ENCODE data around the gene GRN. TPM values are rescaled to one million over a fixed set of nuclear protein-coding genes. Genes with fewer than 3 reads are reported as not detected.

The GRN gene
- total and polyA plus RNA-seq, 2 of the 13 experiments (the other 11 are each of a cell fraction or from before 2014, with no cell fraction given): 86.6 to 143 TPM

DNA sequence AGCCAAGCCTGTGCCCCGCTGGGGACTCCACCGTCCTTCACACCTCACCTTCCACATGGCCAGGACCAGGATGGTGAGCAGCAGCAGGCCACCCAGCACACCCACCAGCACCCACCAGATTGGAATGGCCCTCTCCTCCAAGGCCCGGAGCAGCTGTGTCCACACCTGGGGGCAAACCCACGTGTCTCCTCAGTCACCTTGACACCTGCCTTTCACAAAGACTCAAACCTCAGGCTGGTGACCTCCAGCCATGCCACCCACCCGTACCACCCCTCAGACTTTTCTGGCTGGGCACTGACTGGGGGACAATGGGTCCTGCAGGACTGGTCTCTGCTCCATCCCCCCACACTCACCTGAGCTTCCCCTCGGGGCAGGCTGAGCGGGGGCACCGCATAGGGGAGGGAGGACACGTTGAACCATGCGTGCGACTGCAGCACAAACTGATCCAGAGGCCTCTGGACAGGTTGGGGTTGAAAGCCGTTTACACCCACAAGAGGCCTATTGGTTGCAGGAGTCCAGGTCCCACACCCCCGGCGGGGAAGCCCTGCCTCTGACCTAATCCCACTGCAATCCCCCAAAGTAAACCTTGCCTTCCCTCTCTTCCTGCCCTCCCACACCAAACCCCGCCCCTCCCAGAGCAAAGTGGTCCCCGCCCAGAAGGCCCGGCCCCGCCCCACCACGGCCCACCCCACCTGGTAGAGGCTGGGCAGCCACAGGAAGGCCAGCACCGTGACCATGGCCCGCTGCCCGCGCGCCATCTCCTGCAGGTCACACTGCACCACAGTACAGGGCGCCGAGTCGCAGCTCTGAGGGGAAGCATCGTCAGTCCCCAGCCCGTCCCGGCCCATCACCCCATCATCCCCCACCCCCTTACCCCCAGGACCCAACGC lies 29.4 kb downstream of the GRN start (continued):
- TF ChIP-seq, protein P1, sequence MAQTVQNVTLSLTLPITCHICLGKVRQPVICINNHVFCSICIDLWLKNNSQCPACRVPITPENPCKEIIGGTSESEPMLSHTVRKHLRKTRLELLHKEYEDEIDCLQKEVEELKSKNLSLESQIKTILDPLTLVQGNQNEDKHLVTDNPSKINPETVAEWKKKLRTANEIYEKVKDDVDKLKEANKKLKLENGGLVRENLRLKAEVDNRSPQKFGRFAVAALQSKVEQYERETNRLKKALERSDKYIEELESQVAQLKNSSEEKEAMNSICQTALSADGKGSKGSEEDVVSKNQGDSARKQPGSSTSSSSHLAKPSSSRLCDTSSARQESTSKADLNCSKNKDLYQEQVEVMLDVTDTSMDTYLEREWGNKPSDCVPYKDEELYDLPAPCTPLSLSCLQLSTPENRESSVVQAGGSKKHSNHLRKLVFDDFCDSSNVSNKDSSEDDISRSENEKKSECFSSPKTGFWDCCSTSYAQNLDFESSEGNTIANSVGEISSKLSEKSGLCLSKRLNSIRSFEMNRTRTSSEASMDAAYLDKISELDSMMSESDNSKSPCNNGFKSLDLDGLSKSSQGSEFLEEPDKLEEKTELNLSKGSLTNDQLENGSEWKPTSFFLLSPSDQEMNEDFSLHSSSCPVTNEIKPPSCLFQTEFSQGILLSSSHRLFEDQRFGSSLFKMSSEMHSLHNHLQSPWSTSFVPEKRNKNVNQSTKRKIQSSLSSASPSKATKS (CRISPR knock-in tag; IDR thresholded peaks at IDR 0.05): no peak
- no peak for TF ChIP-seq ZNF496 (CRISPR knock-in tag; IDR thresholded peaks at IDR 0.05; ENCODE audit: insufficient replicate concordance)
- no peak for TF ChIP-seq PHF8 (CRISPR knock-in tag; IDR thresholded peaks at IDR 0.05)
- no peak for TF ChIP-seq CBX2 (IDR thresholded peaks at IDR 0.05; ENCODE audit: low read depth, low read length)
- no peak for TF ChIP-seq CBX2 (CRISPR knock-in tag; IDR thresholded peaks at IDR 0.05; ENCODE audit: low read depth)
- TF ChIP-seq MATR3 (CRISPR knock-in tag; IDR thresholded peaks at IDR 0.05): no peak
- TF ChIP-seq REXO4 (CRISPR knock-in tag; IDR thresholded peaks at IDR 0.05; ENCODE audit: borderline replicate concordance): no peak
- no peak for TF ChIP-seq SOX13 (IDR thresholded peaks at IDR 0.05)
- no peak for TF ChIP-seq SOX13 (CRISPR knock-in tag; conservative IDR thresholded peaks at IDR 0.05 in 1 of 2, IDR thresholded peaks at IDR 0.05 in 1 of 2)
- no peak for TF ChIP-seq ZNF282 (IDR thresholded peaks at IDR 0.05; ENCODE audit: partially characterized antibody)
- no peak for TF ChIP-seq ZNF781 (CRISPR knock-in tag; IDR thresholded peaks at IDR 0.05; ENCODE audit: borderline replicate concordance, not compliant biosample characterization)
- TF ChIP-seq SIX4 (CRISPR knock-in tag; IDR thresholded peaks at IDR 0.05): no peak
- TF ChIP-seq ETV6 (CRISPR knock-in tag; conservative IDR thresholded peaks at IDR 0.05): 0 out of 2 replicates have a peak, but pooled peaks have one; percentile 29
- no peak for TF ChIP-seq GFI1 (CRISPR knock-in tag; IDR thresholded peaks at IDR 0.05; ENCODE audit: borderline replicate concordance)
- TF ChIP-seq RFX5 (IDR thresholded peaks at IDR 0.05; ENCODE audit: low read depth, low read length): no peak
- TF ChIP-seq, protein P2, sequence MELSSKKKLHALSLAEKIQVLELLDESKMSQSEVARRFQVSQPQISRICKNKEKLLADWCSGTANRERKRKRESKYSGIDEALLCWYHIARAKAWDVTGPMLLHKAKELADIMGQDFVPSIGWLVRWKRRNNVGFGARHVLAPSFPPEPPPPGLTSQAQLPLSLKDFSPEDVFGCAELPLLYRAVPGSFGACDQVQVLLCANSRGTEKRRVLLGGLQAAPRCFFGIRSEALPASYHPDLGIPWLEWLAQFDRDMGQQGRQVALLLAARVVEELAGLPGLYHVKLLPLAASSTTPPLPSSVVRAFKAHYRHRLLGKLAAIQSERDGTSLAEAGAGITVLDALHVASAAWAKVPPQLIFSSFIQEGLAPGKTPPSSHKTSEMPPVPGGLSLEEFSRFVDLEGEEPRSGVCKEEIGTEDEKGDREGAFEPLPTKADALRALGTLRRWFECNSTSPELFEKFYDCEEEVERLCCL (CRISPR knock-in tag; IDR thresholded peaks at IDR 0.05; ENCODE audit: borderline replicate concordance): no peak
- no peak; the same call in 1 of the 2 replicates for TF ChIP-seq AHR (CRISPR knock-in tag; IDR thresholded peaks at IDR 0.05)
- TF ChIP-seq, protein P3, sequence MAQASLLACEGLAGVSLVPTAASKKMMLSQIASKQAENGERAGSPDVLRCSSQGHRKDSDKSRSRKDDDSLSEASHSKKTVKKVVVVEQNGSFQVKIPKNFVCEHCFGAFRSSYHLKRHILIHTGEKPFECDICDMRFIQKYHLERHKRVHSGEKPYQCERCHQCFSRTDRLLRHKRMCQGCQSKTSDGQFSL (CRISPR knock-in tag; IDR thresholded peaks at IDR 0.05): no peak
- no peak for TF ChIP-seq ATF1 (CRISPR knock-in tag; IDR thresholded peaks at IDR 0.05)
- TF ChIP-seq SP140L (CRISPR knock-in tag; IDR thresholded peaks at IDR 0.05; ENCODE audit: borderline replicate concordance): no peak
- TF ChIP-seq SMAD9 (CRISPR knock-in tag; IDR thresholded peaks at IDR 0.05): no peak
- TF ChIP-seq, protein P4, sequence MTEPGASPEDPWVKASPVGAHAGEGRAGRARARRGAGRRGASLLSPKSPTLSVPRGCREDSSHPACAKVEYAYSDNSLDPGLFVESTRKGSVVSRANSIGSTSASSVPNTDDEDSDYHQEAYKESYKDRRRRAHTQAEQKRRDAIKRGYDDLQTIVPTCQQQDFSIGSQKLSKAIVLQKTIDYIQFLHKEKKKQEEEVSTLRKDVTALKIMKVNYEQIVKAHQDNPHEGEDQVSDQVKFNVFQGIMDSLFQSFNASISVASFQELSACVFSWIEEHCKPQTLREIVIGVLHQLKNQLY (CRISPR knock-in tag; IDR thresholded peaks at IDR 0.05): no peak
- no peak for TF ChIP-seq ATRX (CRISPR knock-in tag; IDR thresholded peaks at IDR 0.05; ENCODE audit: borderline replicate concordance)
- TF ChIP-seq, protein P5, sequence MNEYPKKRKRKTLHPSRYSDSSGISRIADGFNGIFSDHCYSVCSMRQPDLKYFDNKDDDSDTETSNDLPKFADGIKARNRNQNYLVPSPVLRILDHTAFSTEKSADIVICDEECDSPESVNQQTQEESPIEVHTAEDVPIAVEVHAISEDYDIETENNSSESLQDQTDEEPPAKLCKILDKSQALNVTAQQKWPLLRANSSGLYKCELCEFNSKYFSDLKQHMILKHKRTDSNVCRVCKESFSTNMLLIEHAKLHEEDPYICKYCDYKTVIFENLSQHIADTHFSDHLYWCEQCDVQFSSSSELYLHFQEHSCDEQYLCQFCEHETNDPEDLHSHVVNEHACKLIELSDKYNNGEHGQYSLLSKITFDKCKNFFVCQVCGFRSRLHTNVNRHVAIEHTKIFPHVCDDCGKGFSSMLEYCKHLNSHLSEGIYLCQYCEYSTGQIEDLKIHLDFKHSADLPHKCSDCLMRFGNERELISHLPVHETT (CRISPR knock-in tag; conservative IDR thresholded peaks at IDR 0.05): no peak
- no peak for TF ChIP-seq ZNF335 (CRISPR knock-in tag; IDR thresholded peaks at IDR 0.05)
- no peak for TF ChIP-seq BRCA1 (CRISPR knock-in tag; IDR thresholded peaks at IDR 0.05)
